GM20000 (cell line): Measurements from ENCODE around the gene ATP8B2.
"Not testable (repeated sequence)": the region's sequence is repeated elsewhere in the genome, so short reads cannot be mapped to it uniquely, and the experiment has no call there.

ENCODE experiments used
- DNase-seq: peaks from one replicate; pipeline ENCODE4 v3.0.0; 2012; ENCODE audit warnings: low spot score
- CTCF ChIP-seq: IDR thresholded peaks from 2 replicates; pipeline ENCODE4 v1.5.1; 2012; ENCODE audit warnings: mild to moderate bottlenecking, control low read depth; ENCODE audit errors: extremely low read depth, missing control alignments

Gene ATP8B2

DNA sequence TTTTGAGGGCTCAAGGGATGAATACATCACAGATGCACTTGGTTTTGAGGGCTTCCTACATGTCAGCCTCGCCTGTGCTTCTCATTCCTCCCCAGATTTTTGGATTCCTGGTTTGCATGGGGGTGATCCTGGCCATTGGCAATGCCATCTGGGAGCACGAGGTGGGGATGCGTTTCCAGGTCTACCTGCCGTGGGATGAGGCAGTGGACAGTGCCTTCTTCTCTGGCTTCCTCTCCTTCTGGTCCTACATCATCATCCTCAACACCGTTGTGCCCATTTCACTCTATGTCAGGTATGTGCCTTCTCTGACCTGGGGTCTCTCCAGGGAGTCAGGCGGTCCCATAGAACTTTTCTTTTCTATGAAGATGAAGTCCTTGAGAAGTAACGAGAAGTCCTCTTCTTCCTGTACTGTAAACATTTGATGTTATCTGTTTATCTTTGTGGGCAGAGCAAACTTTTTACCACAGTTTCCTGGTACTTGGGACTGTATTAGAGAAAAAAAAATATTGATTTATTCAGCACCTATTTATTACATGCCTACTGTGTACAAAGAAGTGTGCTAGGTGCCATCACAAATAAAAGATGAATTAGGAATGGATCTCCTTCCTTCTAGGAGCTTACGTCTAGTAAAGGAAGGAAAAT is 12.0 kb downstream of the ATP8B2 start:
- TF ChIP-seq CTCF, result no peak

DNA sequence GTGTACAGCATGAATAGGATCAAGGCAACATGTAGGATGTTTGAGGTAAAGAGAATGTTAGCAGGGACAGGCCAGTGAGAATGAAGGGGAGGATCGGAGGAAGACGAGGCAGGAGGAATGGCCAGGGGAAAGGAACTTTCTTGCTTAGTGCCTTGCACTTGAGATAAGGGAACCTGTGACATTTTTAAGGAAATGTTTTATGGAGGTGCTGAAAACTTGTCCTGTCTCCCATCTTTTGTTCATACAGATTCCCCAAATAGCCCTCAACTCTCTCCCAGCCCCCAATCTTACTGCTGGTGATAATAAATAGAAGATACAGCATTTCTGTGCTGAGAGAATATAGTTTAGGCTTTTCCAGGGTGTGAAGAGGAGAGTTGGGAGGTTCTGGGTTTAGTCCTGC is 13.6 kb downstream of the ATP8B2 start:
- TF ChIP-seq CTCF, result no peak
- no peak for DNase-seq

More for the DNA sequence above, 12.0 kb downstream of the ATP8B2 start:
- no peak for DNase-seq

DNA sequence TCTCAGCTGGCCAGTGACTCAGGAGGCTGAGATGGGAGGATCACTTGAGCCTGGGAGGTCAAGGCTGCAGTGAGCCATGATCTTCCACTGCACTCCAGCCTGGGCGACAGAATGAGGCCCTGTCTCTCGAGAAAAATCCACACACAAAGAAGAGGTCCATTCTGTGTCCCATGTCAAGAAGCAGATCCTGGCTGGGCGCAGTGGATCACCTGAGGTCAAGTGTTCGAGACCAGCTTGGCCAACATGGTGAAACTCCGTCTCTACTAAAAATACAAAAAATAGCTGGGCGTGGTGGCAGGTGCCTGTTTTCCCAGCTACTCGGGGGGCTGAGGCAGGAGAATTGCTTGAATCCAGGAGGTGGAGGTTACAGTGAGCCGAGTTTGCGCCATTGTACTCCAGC is 16.0 kb downstream of the ATP8B2 start:
- DNase-seq, result not testable (repeated sequence)

GRCh38 chr1:154342132-154342531 is 16.8 kb downstream of the ATP8B2 start:
- TF ChIP-seq CTCF, result no peak
- DNase-seq, result no peak

DNA sequence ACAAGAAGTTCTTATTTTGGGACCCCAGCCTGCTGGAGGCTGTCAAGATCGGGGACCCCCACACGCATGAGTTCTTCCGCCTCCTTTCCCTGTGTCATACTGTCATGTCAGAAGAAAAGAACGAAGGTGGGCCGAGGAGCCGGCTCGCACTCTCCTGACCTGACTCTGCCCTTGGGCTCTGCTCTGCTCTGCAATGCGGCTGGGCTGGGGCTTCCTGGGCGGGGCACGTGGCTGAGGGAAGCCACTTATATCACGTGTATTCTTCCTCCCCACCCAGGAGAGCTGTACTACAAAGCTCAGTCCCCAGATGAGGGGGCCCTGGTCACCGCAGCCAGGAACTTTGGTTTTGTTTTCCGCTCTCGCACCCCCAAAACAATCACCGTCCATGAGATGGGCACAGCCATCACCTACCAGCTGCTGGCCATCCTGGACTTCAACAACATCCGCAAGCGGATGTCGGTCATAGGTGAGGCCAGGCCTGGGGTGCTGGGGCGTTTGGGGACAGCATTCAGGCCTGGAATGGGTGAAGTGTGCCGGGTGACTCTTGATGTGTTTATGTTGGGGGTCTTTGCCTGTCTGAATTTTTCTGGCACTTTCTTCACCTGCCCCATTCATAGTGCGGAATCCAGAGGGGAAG is 17.6 kb downstream of the ATP8B2 start:
- no peak for DNase-seq
- TF ChIP-seq CTCF, result no peak

GRCh38 chr1:154344977-154345837 is 19.9 kb downstream of the ATP8B2 start:
- peak; percentile 58 for DNase-seq
- TF ChIP-seq CTCF, result peak; percentile 45

DNA sequence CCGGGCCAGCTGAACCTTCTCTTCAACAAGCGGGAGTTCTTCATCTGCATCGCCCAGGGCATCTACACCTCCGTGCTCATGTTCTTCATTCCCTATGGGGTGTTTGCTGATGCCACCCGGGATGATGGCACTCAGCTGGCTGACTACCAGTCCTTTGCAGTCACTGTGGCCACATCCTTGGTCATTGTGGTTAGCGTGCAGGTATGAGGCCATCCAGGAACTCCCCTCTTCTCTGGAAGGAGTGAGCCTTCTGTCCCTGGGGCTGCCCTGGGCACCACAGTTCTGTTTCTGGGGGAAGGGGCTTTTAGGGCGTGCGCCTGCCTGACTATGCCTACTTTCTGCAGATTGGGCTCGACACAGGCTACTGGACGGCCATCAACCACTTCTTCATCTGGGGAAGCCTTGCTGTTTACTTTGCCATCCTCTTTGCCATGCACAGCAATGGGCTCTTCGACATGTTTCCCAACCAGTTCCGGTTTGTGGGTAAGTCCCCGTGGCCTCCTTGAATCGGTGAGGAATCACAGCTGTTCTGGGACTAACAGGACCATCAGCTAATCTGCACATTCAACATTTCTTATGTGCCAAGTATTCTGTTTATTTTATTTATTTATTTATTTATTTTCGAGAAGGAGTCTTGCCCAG is 21.1 kb downstream of the ATP8B2 start:
- no peak for TF ChIP-seq CTCF
- no peak for DNase-seq
